ENCODE results near the gene FOXK2. TPM values are rescaled to one million over a fixed set of nuclear protein-coding genes. Genes with fewer than 3 reads are reported as not detected.

FOXK2 gene
- total and polyA plus RNA-seq, 7 experiments from 2014 or later: 4.2 to 67.1 (median 42.3) TPM

- no peak for ATAC-seq
- no peak for DNase-seq
- H3K9me3 ChIP-seq (ENCODE audit: control insufficient read depth in 2 of 3, low read length in 3 of 3): no peaks in the 10 kb centered on the region
- no peaks in the 10 kb centered on the region for H3K27me3 ChIP-seq (ENCODE audit: control insufficient read depth in 2 of 2, insufficient read depth in 2 of 2, low read length in 2 of 2)
- Mint-ChIP-seq H3K4me1 (peaks cover 0 to 11% (median 6%) of the 10 kb centered on the region in 7 donors), H3K4me3 (no peak overlapping the region), H3K27me3 (no peaks in the 10 kb centered on the region), H3K36me3 (peaks cover 4 to 37% (median 19%) of the 10 kb centered on the region in 5 donors), H3K27ac (peak overlapping the region in 1 of 9 donors; percentile 43), H3K9me3 (no peaks in the 10 kb centered on the region)
- POLR2A ChIA-PET: no interaction called here
- H3K27ac ChIP-seq (ENCODE audit: low read depth, low read length): no peak overlapping the region
- CTCF ChIA-PET: no interaction called here
- H3K4me3 ChIP-seq (ENCODE audit: low read length): no peak overlapping the region
- H3K36me3 ChIP-seq (ENCODE audit: control insufficient read depth in 2 of 3, insufficient read depth in 3 of 3, low read length in 3 of 3): peaks cover 0 to 71% (median 19%) of the 10 kb centered on the region in 3 experiments
- intact Hi-C loops (cut with micrococcal nuclease): no loop called here
- no peaks in the 10 kb centered on the region for H3K4me1 ChIP-seq (ENCODE audit: control insufficient read depth in 2 of 2, insufficient read depth in 2 of 2, low read length in 2 of 2)
Measured at GRCh38 chr17:82627405-82627804, 107.9 kb downstream of the FOXK2 start.

GRCh38 chr17:82629748-82630147 is 110.2 kb downstream of the FOXK2 start:
- Mint-ChIP-seq H3K36me3 (peaks cover 4 to 31% (median 17%) of the 10 kb centered on the region in 5 donors), H3K27me3 (no peaks in the 10 kb centered on the region), H3K27ac (peak overlapping the region in 1 of 9 donors; percentile 13), H3K4me1 (peaks cover 9 to 20% (median 15%) of the 10 kb centered on the region in 7 donors), H3K4me3 (no peak overlapping the region), H3K9me3 (no peaks in the 10 kb centered on the region)
- H3K36me3 ChIP-seq (ENCODE audit: control insufficient read depth in 2 of 3, insufficient read depth in 3 of 3, low read length in 3 of 3): peaks cover 0 to 66% (median 19%) of the 10 kb centered on the region in 3 experiments
- H3K27ac ChIP-seq (ENCODE audit: low read depth, low read length): no peak overlapping the region
- ChIA-PET POLR2A (no interaction called here), CTCF (no interaction called here)
- no peaks in the 10 kb centered on the region for H3K27me3 ChIP-seq (ENCODE audit: control insufficient read depth in 2 of 2, insufficient read depth in 2 of 2, low read length in 2 of 2)
- DNase-seq (no peak), ATAC-seq (no peak)
- intact Hi-C loops (cut with micrococcal nuclease): no loop called here
- no peak overlapping the region for H3K4me3 ChIP-seq (ENCODE audit: low read length)
- H3K4me1 ChIP-seq (ENCODE audit: control insufficient read depth in 2 of 2, insufficient read depth in 2 of 2, low read length in 2 of 2): no peaks in the 10 kb centered on the region
- H3K9me3 ChIP-seq (ENCODE audit: control insufficient read depth in 2 of 3, low read length in 3 of 3): no peaks in the 10 kb centered on the region

GRCh38 chr17:82630212-82630611 is 110.7 kb downstream of the FOXK2 start:
- intact Hi-C loops (cut with micrococcal nuclease): no loop called here
- H3K27me3 Mint-ChIP-seq: no peaks in the 10 kb centered on the region
- ATAC-seq (no peak), DNase-seq (no peak)
- Histone ChIP-seq H3K4me3 (ENCODE audit: low read length) (no peak overlapping the region), H3K36me3 (ENCODE audit: control insufficient read depth in 2 of 3, insufficient read depth in 3 of 3, low read length in 3 of 3) (peaks cover 0 to 63% (median 16%) of the 10 kb centered on the region in 3 experiments), H3K4me1 (ENCODE audit: control insufficient read depth in 2 of 2, insufficient read depth in 2 of 2, low read length in 2 of 2) (no peaks in the 10 kb centered on the region), H3K9me3 (ENCODE audit: control insufficient read depth in 2 of 3, low read length in 3 of 3) (no peaks in the 10 kb centered on the region), H3K27me3 (ENCODE audit: control insufficient read depth in 2 of 2, insufficient read depth in 2 of 2, low read length in 2 of 2) (no peaks in the 10 kb centered on the region), H3K27ac (ENCODE audit: low read depth, low read length) (no peak overlapping the region)
- H3K36me3 Mint-ChIP-seq: peaks cover 4 to 30% (median 17%) of the 10 kb centered on the region in 5 donors
- no peaks in the 10 kb centered on the region for H3K9me3 Mint-ChIP-seq
- H3K4me1 Mint-ChIP-seq: peaks cover 9 to 25% (median 17%) of the 10 kb centered on the region in 7 donors
- no peak overlapping the region for H3K4me3 Mint-ChIP-seq
- peak overlapping the region in 3 of 9 donors; percentile 22 to 62 (median 23) for H3K27ac Mint-ChIP-seq
- ChIA-PET POLR2A (no interaction called here), CTCF (no interaction called here)

- peaks cover 11 to 30% (median 22%) of the 10 kb centered on the region in 7 donors for H3K4me1 Mint-ChIP-seq
- no peaks in the 10 kb centered on the region for H3K4me1 ChIP-seq (ENCODE audit: control insufficient read depth in 2 of 2, insufficient read depth in 2 of 2, low read length in 2 of 2)
- no peak overlapping the region for H3K4me3 ChIP-seq (ENCODE audit: low read length)
- no peaks in the 10 kb centered on the region for H3K9me3 ChIP-seq (ENCODE audit: control insufficient read depth in 2 of 3, low read length in 3 of 3)
- H3K27me3 Mint-ChIP-seq: no peaks in the 10 kb centered on the region
- no peak overlapping the region for H3K27ac Mint-ChIP-seq
- ATAC-seq (no peak), DNase-seq (no peak)
- intact Hi-C loops (cut with micrococcal nuclease): no loop called here
- POLR2A ChIA-PET: interaction anchor here (0.7 kb wide), 1 partner anchor 412 kb away, joined by 3 read pairs; no protein-coding TSS in a partner anchor
- no peaks in the 10 kb centered on the region for H3K27me3 ChIP-seq (ENCODE audit: control insufficient read depth in 2 of 2, insufficient read depth in 2 of 2, low read length in 2 of 2)
- peaks cover 0 to under 1% (median 0%) of the 10 kb centered on the region in 11 donors for H3K9me3 Mint-ChIP-seq
- no peak overlapping the region for H3K4me3 Mint-ChIP-seq
- peaks cover 6 to 30% (median 16%) of the 10 kb centered on the region in 5 donors for H3K36me3 Mint-ChIP-seq
- CTCF ChIA-PET: no interaction called here
- peaks cover 0 to 54% (median 16%) of the 10 kb centered on the region in 3 experiments for H3K36me3 ChIP-seq (ENCODE audit: control insufficient read depth in 2 of 3, insufficient read depth in 3 of 3, low read length in 3 of 3)
- H3K27ac ChIP-seq (ENCODE audit: low read depth, low read length): no peak overlapping the region
Measured at GRCh38 chr17:82631544-82631943, 112.0 kb downstream of the FOXK2 start.

- intact Hi-C loops (cut with micrococcal nuclease): no loop called here
- Mint-ChIP-seq H3K4me3 (no peak overlapping the region), H3K9me3 (peaks cover 0 to 9% (median 0%) of the 10 kb centered on the region in 11 donors), H3K27me3 (no peaks in the 10 kb centered on the region), H3K36me3 (peaks cover 15 to 33% (median 21%) of the 10 kb centered on the region in 5 donors), H3K27ac (peak overlapping the region in 1 of 9 donors; percentile 49), H3K4me1 (peaks cover 20 to 39% (median 31%) of the 10 kb centered on the region in 7 donors)
- DNase-seq (no peak), ATAC-seq (no peak)
- CTCF ChIA-PET: interaction anchor here (0.7 kb wide), 1 partner anchor 238 kb away, joined by 7 read pairs; no protein-coding TSS in a partner anchor
- no peaks in the 10 kb centered on the region for H3K4me1 ChIP-seq (ENCODE audit: control insufficient read depth in 2 of 2, insufficient read depth in 2 of 2, low read length in 2 of 2)
- H3K4me3 ChIP-seq (ENCODE audit: low read length): no peak overlapping the region
- no peaks in the 10 kb centered on the region for H3K27me3 ChIP-seq (ENCODE audit: control insufficient read depth in 2 of 2, insufficient read depth in 2 of 2, low read length in 2 of 2)
- H3K9me3 ChIP-seq (ENCODE audit: control insufficient read depth in 2 of 3, low read length in 3 of 3): no peaks in the 10 kb centered on the region
- POLR2A ChIA-PET: no interaction called here
- H3K36me3 ChIP-seq (ENCODE audit: control insufficient read depth in 2 of 3, insufficient read depth in 3 of 3, low read length in 3 of 3): peaks cover 0 to 52% (median 16%) of the 10 kb centered on the region in 3 experiments
- H3K27ac ChIP-seq (ENCODE audit: low read depth, low read length): no peak overlapping the region
Measured at GRCh38 chr17:82632451-82632850, 112.9 kb downstream of the FOXK2 start.

DNA sequence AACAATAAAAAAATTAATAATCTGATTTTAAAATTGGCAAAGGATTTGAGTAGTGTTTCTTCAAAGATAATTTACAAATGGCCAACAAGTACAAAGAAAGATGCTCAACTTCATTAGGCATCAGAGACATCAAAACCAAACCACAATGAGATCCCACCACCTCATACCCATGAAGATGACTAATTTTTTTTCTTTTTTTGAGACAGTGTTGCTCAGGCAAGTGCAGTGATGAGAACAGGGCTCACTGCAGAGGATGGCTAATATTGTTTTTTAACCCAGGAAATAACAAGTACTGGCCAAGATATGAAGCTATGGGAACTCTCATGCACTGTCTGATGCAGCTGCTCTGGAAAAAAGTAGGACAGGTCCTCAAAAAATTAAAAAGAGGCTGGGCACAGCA is 113.8 kb downstream of the FOXK2 start:
- intact Hi-C loops (cut with micrococcal nuclease): no loop called here

More for the DNA sequence above, 113.8 kb downstream of the FOXK2 start:
- CTCF ChIA-PET: no interaction called here
- no peak for ATAC-seq
- H3K27me3 ChIP-seq (ENCODE audit: control insufficient read depth in 2 of 2, insufficient read depth in 2 of 2, low read length in 2 of 2): no peaks in the 10 kb centered on the region
- Mint-ChIP-seq H3K27me3 (no peaks in the 10 kb centered on the region), H3K4me1 (peaks cover 16 to 43% (median 33%) of the 10 kb centered on the region in 7 donors), H3K4me3 (no peak overlapping the region), H3K9me3 (peaks cover 0 to 11% (median 0%) of the 10 kb centered on the region in 11 donors), H3K36me3 (peaks cover 16 to 32% (median 19%) of the 10 kb centered on the region in 5 donors), H3K27ac (no peak overlapping the region)
- DNase-seq: no peak
- no peak overlapping the region for H3K27ac ChIP-seq (ENCODE audit: low read depth, low read length)
- no peaks in the 10 kb centered on the region for H3K4me1 ChIP-seq (ENCODE audit: control insufficient read depth in 2 of 2, insufficient read depth in 2 of 2, low read length in 2 of 2)
- no peaks in the 10 kb centered on the region for H3K9me3 ChIP-seq (ENCODE audit: control insufficient read depth in 2 of 3, low read length in 3 of 3)
- no peak overlapping the region for H3K4me3 ChIP-seq (ENCODE audit: low read length)
- POLR2A ChIA-PET: no interaction called here
- H3K36me3 ChIP-seq (ENCODE audit: control insufficient read depth in 2 of 3, insufficient read depth in 3 of 3, low read length in 3 of 3): peaks cover 0 to 47% (median 16%) of the 10 kb centered on the region in 3 experiments
